Neural progenitor cell (in vitro differentiated cells): Measurements from ENCODE around the gene HEG1. TPM values are rescaled to one million over a fixed set of nuclear protein-coding genes. Genes with fewer than 3 reads are reported as not detected.

ENCODE experiments used
- DNase-seq: peaks from one replicate; pipeline ENCODE4 v3.0.0-alpha.2; 2016; ENCODE audit warnings: low spot score
- H2AFZ ChIP-seq: fragments of 200-600 bp; sonication (generic); replicated peaks from 2 replicates; pipeline ENCODE4 v1.6.1; 2016; ENCODE audit warnings: antibody characterized with exemption
- H3F3A ChIP-seq: fragments of 200-600 bp; sonication (generic); 2 replicates; pipeline ENCODE4 v1.6.1; 2016; ENCODE audit warnings: antibody characterized with exemption, low read depth
- H3K27ac ChIP-seq: fragments of 200-600 bp; sonication (generic); 2 replicates; pipeline ENCODE4 v1.5.1; 2016; ENCODE audit warnings: mild to moderate bottlenecking
- H3K27me3 ChIP-seq: fragments of 200-600 bp; sonication (generic); 2 replicates; pipeline ENCODE4 v1.6.1; 2016; ENCODE audit warnings: mild to moderate bottlenecking, moderate library complexity
- H3K36me3 ChIP-seq: fragments of 200-600 bp; sonication (generic); 2 replicates; pipeline ENCODE4 v1.5.1; 2016
- H3K4me1 ChIP-seq: fragments of 200-600 bp; sonication (generic); 2 replicates; pipeline ENCODE4 v1.6.1; 2016; ENCODE audit warnings: mixed run types
- H3K4me2 ChIP-seq: fragments of 200-600 bp; sonication (generic); 2 replicates; pipeline ENCODE4 v1.6.1; 2016
- H3K4me3 ChIP-seq: fragments of 200-600 bp; sonication (generic); 2 replicates; pipeline ENCODE4 v1.5.1; 2016
- H3K79me2 ChIP-seq: fragments of 200-600 bp; sonication (generic); 2 replicates; pipeline ENCODE4 v1.6.1; 2016; ENCODE audit warnings: low read depth
- H3K9ac ChIP-seq: fragments of 200-600 bp; sonication (generic); 2 replicates; pipeline ENCODE4 v1.6.1; 2016
- H3K9me3 ChIP-seq: fragments of 200-600 bp; sonication (generic); 2 replicates; pipeline ENCODE4 v1.5.1; 2016; ENCODE audit warnings: low read depth
- H4K20me1 ChIP-seq: fragments of 200-600 bp; sonication (generic); 2 replicates; pipeline ENCODE4 v1.6.1; 2016; ENCODE audit warnings: low read depth
- H3K27ac Mint-ChIP-seq: 3 replicates; pipeline ENCODE4 v1.8.0; 2021; ENCODE audit warnings: mixed read lengths
- H3K27me3 Mint-ChIP-seq: 2 replicates; pipeline ENCODE4 v1.8.0; 2022; ENCODE audit warnings: low read depth, mild to moderate bottlenecking, inconsistent platforms, moderate library complexity, mixed read lengths; ENCODE audit not compliant: insufficient read depth
- H3K36me3 Mint-ChIP-seq: 3 replicates; pipeline ENCODE4 v1.8.0; 2021; ENCODE audit warnings: mixed read lengths
- H3K4me1 Mint-ChIP-seq: 3 replicates; pipeline ENCODE4 v1.8.0; 2021; ENCODE audit warnings: mixed read lengths
- H3K4me3 Mint-ChIP-seq: 3 replicates; pipeline ENCODE4 v1.8.0; 2021; ENCODE audit warnings: mild to moderate bottlenecking, moderate library complexity, mixed read lengths
- H3K9me3 Mint-ChIP-seq: 3 replicates; pipeline ENCODE4 v1.8.0; 2020; ENCODE audit warnings: mixed read lengths
- CTCF ChIP-seq: fragments of 200-600 bp; sonication (generic); IDR thresholded peaks from 2 replicates; pipeline ENCODE4 v1.5.1; 2017; ENCODE audit warnings: antibody characterized with exemption, mild to moderate bottlenecking
- EZH2 ChIP-seq: fragments of 200-600 bp; sonication (generic); IDR thresholded peaks from 2 replicates; pipeline ENCODE4 v1.6.1; 2017; ENCODE audit warnings: antibody characterized with exemption, mild to moderate bottlenecking, moderate library complexity
- EZH2phosphoT487 ChIP-seq: fragments of 200-600 bp; sonication (generic); IDR thresholded peaks from 2 replicates; pipeline ENCODE4 v1.6.1; 2017; ENCODE audit warnings: antibody characterized with exemption
- total RNA-seq: library from RNA; depleted of rRNA; stranded (reverse); fragments of >200 nt; gene quantifications from 2 replicates; pipeline ENCODE4 v1.2.3, GENCODE V29; 2015; ENCODE audit warnings: low replicate concordance

The HEG1 gene
- total RNA-seq, 1 donor from 2014 or later = 11.4 TPM

GRCh38 chr3:124995460-124995994 lies 60.3 kb downstream of the HEG1 start:
- H3K27ac ChIP-seq = no peak overlapping the region
- peaks cover 10% of the 10 kb centered on the region for H3K36me3 ChIP-seq
- no peaks in the 10 kb centered on the region for H3K9me3 ChIP-seq
- TF ChIP-seq CTCF (peak; percentile 91), EZH2 (no peak)
- peaks cover 37% of the 10 kb centered on the region for H3K36me3 Mint-ChIP-seq
- peaks cover 34% of the 10 kb centered on the region for H3K4me1 ChIP-seq
- H3K4me3 Mint-ChIP-seq = no peak overlapping the region
- H3K27me3 Mint-ChIP-seq = no peaks in the 10 kb centered on the region
- H3K9ac ChIP-seq = no peak overlapping the region
- H3F3A ChIP-seq = peaks cover 12% of the 10 kb centered on the region
- peak; percentile 84 for DNase-seq
- H2AFZ ChIP-seq = no peak overlapping the region
- peaks cover 44% of the 10 kb centered on the region for H3K4me1 Mint-ChIP-seq
- H3K9me3 Mint-ChIP-seq = no peaks in the 10 kb centered on the region
- H3K4me3 ChIP-seq = no peak overlapping the region
- H3K79me2 ChIP-seq = no peaks in the 10 kb centered on the region
- no peak overlapping the region for H3K4me2 ChIP-seq
- no peak overlapping the region for H3K27ac Mint-ChIP-seq
- H4K20me1 ChIP-seq = no peaks in the 10 kb centered on the region
- no peaks in the 10 kb centered on the region for H3K27me3 ChIP-seq

- no peaks in the 10 kb centered on the region for H3K9me3 Mint-ChIP-seq
- peaks cover 43% of the 10 kb centered on the region for H3K36me3 Mint-ChIP-seq
- TF ChIP-seq EZH2phosphoT487 = no peak
- peaks cover 10% of the 10 kb centered on the region for H3K36me3 ChIP-seq
- H3K27me3 Mint-ChIP-seq = no peaks in the 10 kb centered on the region
- H3K4me2 ChIP-seq = no peak overlapping the region
- DNase-seq = no peak
- peaks cover 12% of the 10 kb centered on the region for H3F3A ChIP-seq
- no peaks in the 10 kb centered on the region for H3K9me3 ChIP-seq
- peaks cover 30% of the 10 kb centered on the region for H3K4me1 Mint-ChIP-seq
- H3K79me2 ChIP-seq = no peaks in the 10 kb centered on the region
- no peaks in the 10 kb centered on the region for H4K20me1 ChIP-seq
- H3K27ac ChIP-seq = no peak overlapping the region
- no peak overlapping the region for H3K9ac ChIP-seq
- peaks cover 18% of the 10 kb centered on the region for H3K4me1 ChIP-seq
- no peak overlapping the region for H3K4me3 ChIP-seq
- no peak overlapping the region for H3K4me3 Mint-ChIP-seq
- H3K27ac Mint-ChIP-seq = no peak overlapping the region
- H2AFZ ChIP-seq = no peak overlapping the region
- no peaks in the 10 kb centered on the region for H3K27me3 ChIP-seq
These were observed 62.3 kb downstream of the HEG1 start for GRCh38 chr3:124993466-124993865.

- Histone ChIP-seq H2AFZ (no peak overlapping the region), H4K20me1 (no peaks in the 10 kb centered on the region), H3K4me2 (no peak overlapping the region), H3K4me1 (peaks cover 7% of the 10 kb centered on the region), H3K9ac (no peak overlapping the region), H3K36me3 (peaks cover 7% of the 10 kb centered on the region), H3K27me3 (no peaks in the 10 kb centered on the region), H3K79me2 (no peaks in the 10 kb centered on the region), H3K4me3 (no peak overlapping the region), H3K27ac (no peak overlapping the region), H3K9me3 (no peaks in the 10 kb centered on the region), H3F3A (peaks cover 2% of the 10 kb centered on the region)
- no peak overlapping the region for H3K4me3 Mint-ChIP-seq
- no peaks in the 10 kb centered on the region for H3K9me3 Mint-ChIP-seq
- H3K4me1 Mint-ChIP-seq = peaks cover 16% of the 10 kb centered on the region
- H3K27me3 Mint-ChIP-seq = peaks cover 2% of the 10 kb centered on the region
- TF ChIP-seq EZH2phosphoT487 = no peak
- no peak for TF ChIP-seq CTCF
- TF ChIP-seq EZH2 = no peak
- DNase-seq = no peak
- H3K27ac Mint-ChIP-seq = no peak overlapping the region
- peaks cover 40% of the 10 kb centered on the region for H3K36me3 Mint-ChIP-seq
These were observed 63.8 kb downstream of the HEG1 start for GRCh38 chr3:124992041-124992440.

GRCh38 chr3:124986192-124987143 lies 69.3 kb downstream of the HEG1 start:
- Histone ChIP-seq H3F3A (peaks cover 6% of the 10 kb centered on the region), H4K20me1 (no peaks in the 10 kb centered on the region), H2AFZ (no peak overlapping the region), H3K4me3 (no peak overlapping the region), H3K79me2 (no peaks in the 10 kb centered on the region), H3K9ac (no peak overlapping the region), H3K4me1 (no peaks in the 10 kb centered on the region), H3K9me3 (no peaks in the 10 kb centered on the region), H3K4me2 (no peak overlapping the region), H3K27ac (no peak overlapping the region), H3K27me3 (no peaks in the 10 kb centered on the region), H3K36me3 (no peaks in the 10 kb centered on the region)
- TF ChIP-seq EZH2phosphoT487 (no peak), CTCF (peak; percentile 74)
- H3K27me3 Mint-ChIP-seq = peaks cover 2% of the 10 kb centered on the region
- H3K36me3 Mint-ChIP-seq = peaks cover 32% of the 10 kb centered on the region
- no peaks in the 10 kb centered on the region for H3K9me3 Mint-ChIP-seq
- H3K4me1 Mint-ChIP-seq = peaks cover 2% of the 10 kb centered on the region
- H3K4me3 Mint-ChIP-seq = no peak overlapping the region
- no peak overlapping the region for H3K27ac Mint-ChIP-seq
- peak; percentile 59 for DNase-seq
